HG02943 (cell line): ENCODE results near the gene EHHADH.

Source experiments
- ATAC-seq: cut with Tn5 transposase; IDR thresholded peaks from one replicate; pipeline ENCODE4 v1.9.1; 2021; ENCODE audit warnings: mild to moderate bottlenecking, low read depth, moderate library complexity; ENCODE audit not compliant: unreplicated experiment

Gene EHHADH

GRCh38 chr3:185199671-185200070 is 54.2 kb downstream of the EHHADH start:
- no peak for ATAC-seq

- no peak for ATAC-seq
Measured at GRCh38 chr3:185199206-185199605, 54.6 kb downstream of the EHHADH start.

GRCh38 chr3:185197068-185197467 is 56.8 kb downstream of the EHHADH start:
- no peak for ATAC-seq

- no peak for ATAC-seq
Measured at GRCh38 chr3:185195652-185196051, 58.2 kb downstream of the EHHADH start.

GRCh38 chr3:185188816-185189215 is 65.0 kb downstream of the EHHADH start:
- ATAC-seq = no peak

- no peak for ATAC-seq
Measured at GRCh38 chr3:185187391-185187790, 66.5 kb downstream of the EHHADH start.

- ATAC-seq = no peak
Measured at GRCh38 chr3:185176750-185177359, 77.0 kb downstream of the EHHADH start.

GRCh38 chr3:185175370-185175987 is 78.4 kb downstream of the EHHADH start:
- no peak for ATAC-seq

- ATAC-seq = no peak
Measured at GRCh38 chr3:185172086-185173049, 81.5 kb downstream of the EHHADH start.

- ATAC-seq = no peak
Measured at GRCh38 chr3:185164428-185165217, 89.2 kb downstream of the EHHADH start.

- no peak for ATAC-seq
Measured at GRCh38 chr3:185162634-185163033, 91.2 kb downstream of the EHHADH start.

GRCh38 chr3:185161761-185162160 is 92.1 kb downstream of the EHHADH start:
- ATAC-seq = no peak

GRCh38 chr3:185157347-185157746 is 96.5 kb downstream of the EHHADH start:
- no peak for ATAC-seq

- ATAC-seq = no peak
Measured at GRCh38 chr3:185155678-185156077, 98.2 kb downstream of the EHHADH start.

- no peak for ATAC-seq
Measured at GRCh38 chr3:185153861-185154629, 99.8 kb downstream of the EHHADH start.

GRCh38 chr3:185153171-185153771 is 100.6 kb downstream of the EHHADH start:
- ATAC-seq = no peak

- ATAC-seq = no peak
Measured at GRCh38 chr3:185152410-185153170, 101.3 kb downstream of the EHHADH start, which contains the start of gene C3orf70. Gene C3orf70, minus strand, starts transcription at chr3:185153060. Its CDS starts 237 bp downstream, at chr3:185152823.

- no peak for ATAC-seq
Measured at GRCh38 chr3:185151964-185152409, 101.9 kb downstream of the EHHADH start.
